HEK293 (cell line): ENCODE measurements around the gene LNPEP.

Source experiments
- CTCF ChIA-PET: fragments of 350-600 bp; formaldehyde crosslinking; extraction: SDS; loops from one replicate; lab custom pipeline; 2021; ENCODE audit warnings: antibody characterized with exemption; lab: Yijun Ruan, JAX
- POLR2A ChIA-PET: fragments of 300-600 bp; formaldehyde crosslinking; extraction: SDS; loops from one replicate; lab custom pipeline; 2020; ENCODE audit warnings: antibody characterized with exemption, inconsistent platforms; lab: Yijun Ruan, JAX
- H3K27ac ChIP-seq: fragments of 200-500 bp; sonication (Bioruptor generic); 2 replicates; pipeline ENCODE4 v1.5.1; 2014; ENCODE audit warnings: low read depth, low read length, control low read depth, inconsistent platforms; ENCODE audit errors: extremely low read depth
- H3K36me3 ChIP-seq, 2 experiments: fragments of 200-500 bp in 1 of 2; sonication (Bioruptor generic) in 1 of 2; 1 replicate in 1 of 2; 2 replicates in 1 of 2; pipeline ENCODE4 v1.5.1; 2014 to 2017; ENCODE audit warnings: inconsistent platforms in 2 of 2, low read length in 2 of 2; ENCODE audit not compliant: control insufficient read depth in 2 of 2, insufficient read depth in 1 of 2
- H3K4me1 ChIP-seq: fragments of 200-500 bp; sonication (Bioruptor generic); 2 replicates; pipeline ENCODE4 v1.5.1; 2014; ENCODE audit warnings: mild to moderate bottlenecking, low read length, inconsistent platforms; ENCODE audit not compliant: control insufficient read depth, insufficient read depth
- H3K4me3 ChIP-seq: 2 replicates; pipeline ENCODE4 v1.5.1; 2011; ENCODE audit warnings: low read depth, mild to moderate bottlenecking, control low read depth, low read length, moderate library complexity
- H3K9me3 ChIP-seq: fragments of 200-500 bp; sonication (Bioruptor generic); 2 replicates; pipeline ENCODE4 v1.5.1; 2014; ENCODE audit warnings: low read depth, low read length, inconsistent platforms; ENCODE audit not compliant: control insufficient read depth, insufficient read depth
- AEBP2 ChIP-seq: fragments of 450-650 bp; formaldehyde crosslinking; IDR thresholded peaks from 2 replicates; pipeline ENCODE4 v1.5.1; 2016; ENCODE audit warnings: missing biosample characterization, missing genetic modification characterization, borderline replicate concordance
- HOXA7 ChIP-seq: sonication (generic); formaldehyde crosslinking; IDR thresholded peaks from 2 replicates; pipeline ENCODE4 v1.8.1; 2022; ENCODE audit warnings: missing genetic modification reagents, borderline replicate concordance
- KLF1 ChIP-seq: fragments of 450-650 bp; formaldehyde crosslinking; IDR thresholded peaks from 2 replicates; pipeline ENCODE4 v1.5.1; 2016; ENCODE audit warnings: missing biosample characterization, missing genetic modification characterization
- KLF8 ChIP-seq: fragments of 450-650 bp; formaldehyde crosslinking; IDR thresholded peaks from 2 replicates; pipeline ENCODE4 v1.5.1; 2016; ENCODE audit warnings: missing biosample characterization, missing genetic modification characterization
- PRDM10 ChIP-seq: fragments of 450-650 bp; formaldehyde crosslinking; IDR thresholded peaks from 2 replicates; pipeline ENCODE4 v1.5.1; 2016; ENCODE audit warnings: missing biosample characterization, missing genetic modification characterization
- SP3 ChIP-seq: fragments of 450-650 bp; formaldehyde crosslinking; IDR thresholded peaks from 2 replicates; pipeline ENCODE4 v1.5.1; 2016; ENCODE audit warnings: missing biosample characterization, missing genetic modification characterization
- ZFP41 ChIP-seq: fragments of 450-650 bp; formaldehyde crosslinking; IDR thresholded peaks from 2 replicates; pipeline ENCODE4 v1.5.1; 2016; ENCODE audit warnings: missing biosample characterization, missing genetic modification characterization, borderline replicate concordance
- ZNF140 ChIP-seq: fragments of 450-650 bp; formaldehyde crosslinking; IDR thresholded peaks from 2 replicates; pipeline ENCODE4 v1.5.1; 2016; ENCODE audit warnings: missing biosample characterization, missing genetic modification characterization
- ZNF18 ChIP-seq: fragments of 450-650 bp; formaldehyde crosslinking; IDR thresholded peaks from 2 replicates; pipeline ENCODE4 v1.5.1; 2016; ENCODE audit warnings: missing biosample characterization, missing genetic modification characterization
- ZNF184 ChIP-seq: fragments of 450-650 bp; IDR thresholded peaks from 2 replicates; pipeline ENCODE4 v1.5.1; 2018; ENCODE audit warnings: missing biosample characterization, mild to moderate bottlenecking, missing genetic modification characterization
- ZNF366 ChIP-seq: fragments of 450-650 bp; formaldehyde crosslinking; conservative IDR thresholded peaks from 2 replicates; pipeline ENCODE4 v1.5.1; 2016; ENCODE audit warnings: missing biosample characterization, missing genetic modification characterization
- ZNF549 ChIP-seq: fragments of 450-650 bp; IDR thresholded peaks from 2 replicates; pipeline ENCODE4 v1.5.1; 2018; ENCODE audit warnings: missing biosample characterization, missing genetic modification characterization, mild to moderate bottlenecking, inconsistent platforms, moderate library complexity
- ZNF561 ChIP-seq: fragments of 450-650 bp; IDR thresholded peaks from 2 replicates; pipeline ENCODE4 v1.5.1; 2018; ENCODE audit warnings: missing biosample characterization, missing genetic modification characterization, borderline replicate concordance
- ZNF624 ChIP-seq: fragments of 450-650 bp; formaldehyde crosslinking; IDR thresholded peaks from 2 replicates; pipeline ENCODE4 v1.5.1; 2017; ENCODE audit warnings: missing biosample characterization, missing genetic modification characterization
- ZNF76 ChIP-seq: fragments of 450-650 bp; formaldehyde crosslinking; IDR thresholded peaks from 2 replicates; pipeline ENCODE4; 2016; ENCODE audit warnings: low read depth, missing biosample characterization, missing genetic modification characterization, borderline replicate concordance
- ZNF830 ChIP-seq: fragments of 450-650 bp; IDR thresholded peaks from 2 replicates; pipeline ENCODE4 v1.5.0; 2018; ENCODE audit warnings: missing biosample characterization, missing genetic modification characterization, low read depth, mild to moderate bottlenecking, moderate library complexity

LNPEP gene

GRCh38 chr5:96927008-96927407 is 8.9 kb upstream of the LNPEP start:
- TF ChIP-seq PRDM10 = no peak
- TF ChIP-seq ZNF140 (tag by site-specific recombination) = peak; percentile 85; the same call in 1 of the 2 replicates
- TF ChIP-seq, all 188 proteins: peak for 1
- H3K27ac ChIP-seq = no peak overlapping the region
- ChIA-PET POLR2A (interaction anchor here (0.6 kb wide), 2 partner anchors 15 to 18 kb away, joined by 4 to 6 read pairs; no protein-coding TSS in a partner anchor), CTCF (no interaction called here)
- H3K36me3 ChIP-seq = no peaks in the 10 kb centered on the region
- no peaks in the 10 kb centered on the region for H3K9me3 ChIP-seq
- no peak overlapping the region for H3K4me3 ChIP-seq
- peaks cover 8% of the 10 kb centered on the region for H3K4me1 ChIP-seq

- CTCF ChIA-PET = interaction anchor here (0.5 to 0.6 kb wide), 3 partner anchors 16 to 878 kb away, joined by 3 read pairs; no protein-coding TSS in a partner anchor
- POLR2A ChIA-PET = no interaction called here
- H3K36me3 ChIP-seq = no peaks in the 10 kb centered on the region
- H3K4me3 ChIP-seq = no peak overlapping the region
- H3K9me3 ChIP-seq = no peaks in the 10 kb centered on the region
- 0 out of 2 replicates have a peak, but pooled peaks have one; percentile 18 for TF ChIP-seq ZNF561 (tag by site-specific recombination)
- 0 out of 2 replicates have a peak, but pooled peaks have one; percentile 51 for TF ChIP-seq ZNF624 (tag by site-specific recombination)
- peak; percentile 94 for TF ChIP-seq ZNF366 (tag by site-specific recombination)
- TF ChIP-seq KLF8 (tag by site-specific recombination) = no peak
- TF ChIP-seq KLF1 (tag by site-specific recombination) = no peak
- TF ChIP-seq SP3 (tag by site-specific recombination) = no peak
- no peak for TF ChIP-seq ZNF76 (tag by site-specific recombination)
- no peak for TF ChIP-seq ZFP41 (tag by site-specific recombination)
- TF ChIP-seq ZNF830 (tag by site-specific recombination) = 0 out of 2 replicates have a peak, but pooled peaks have one; percentile 8
- 0 out of 2 replicates have a peak, but pooled peaks have one; percentile 19 for TF ChIP-seq ZNF549 (tag by site-specific recombination)
- peak; percentile 39; the same call in 1 of the 2 replicates for TF ChIP-seq ZNF184 (tag by site-specific recombination)
- TF ChIP-seq ZNF18 (tag by site-specific recombination) = no peak
- TF ChIP-seq HOXA7 (CRISPR knock-in tag) = no peak
- H3K4me1 ChIP-seq = peaks cover 14% of the 10 kb centered on the region
- H3K27ac ChIP-seq = no peak overlapping the region
These were observed 6.8 kb upstream of the LNPEP start for GRCh38 chr5:96928931-96929708.

GRCh38 chr5:96930058-96930457 is 5.8 kb upstream of the LNPEP start:
- ChIA-PET POLR2A (interaction anchor here (0.6 kb wide), 1 partner anchor 228 kb away, joined by 3 read pairs; no protein-coding TSS in a partner anchor), CTCF (interaction anchor here (0.5 to 0.7 kb wide), 2 partner anchors 168 to 877 kb away, joined by 3 read pairs; no protein-coding TSS in a partner anchor)
- H3K27ac ChIP-seq = no peak overlapping the region
- peaks cover 13% of the 10 kb centered on the region for H3K4me1 ChIP-seq
- no peaks in the 10 kb centered on the region for H3K9me3 ChIP-seq
- H3K4me3 ChIP-seq = no peak overlapping the region
- no peaks in the 10 kb centered on the region for H3K36me3 ChIP-seq
- TF ChIP-seq PRDM10 (peak; percentile 93), AEBP2 (tag by site-specific recombination) (no peak)
